ENCODE measurements around the gene NCOA5. TPM values are rescaled to one million over a fixed set of nuclear protein-coding genes. Genes with fewer than 3 reads are reported as not detected.

Gene NCOA5
- polyA plus RNA-seq, 1 donor (not counting 4 experiments of a cell fraction or from before 2014, with no cell fraction given) = 17.6 TPM

DNA sequence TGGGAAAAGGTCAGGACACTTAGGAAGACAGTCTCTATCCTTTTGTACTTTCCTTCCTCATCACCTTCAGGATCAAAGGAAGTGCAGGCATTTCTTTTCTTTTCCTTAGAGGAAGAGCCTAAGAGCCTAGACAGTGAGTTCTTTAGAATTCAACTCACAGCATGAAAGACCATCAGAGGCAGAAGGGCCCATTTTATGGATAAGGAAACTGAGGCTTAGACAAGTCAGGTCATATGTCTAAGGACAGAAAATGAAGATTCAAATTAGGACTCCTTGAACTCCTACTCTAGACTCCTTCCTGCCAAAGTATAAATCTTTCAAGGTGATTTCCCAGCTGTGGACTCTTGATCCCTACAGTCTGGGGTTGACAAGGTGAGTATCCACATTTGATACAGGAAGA, 39.9 kb downstream of the NCOA5 start:
- H3K9ac ChIP-seq (ENCODE audit: control insufficient read depth, extremely low read depth, insufficient read depth, low read length) = no peak overlapping the region
- H3K27me3 ChIP-seq (ENCODE audit: control insufficient read depth, extremely low read depth, insufficient read depth, low read length) = peaks cover 12% of the 10 kb centered on the region

DNA sequence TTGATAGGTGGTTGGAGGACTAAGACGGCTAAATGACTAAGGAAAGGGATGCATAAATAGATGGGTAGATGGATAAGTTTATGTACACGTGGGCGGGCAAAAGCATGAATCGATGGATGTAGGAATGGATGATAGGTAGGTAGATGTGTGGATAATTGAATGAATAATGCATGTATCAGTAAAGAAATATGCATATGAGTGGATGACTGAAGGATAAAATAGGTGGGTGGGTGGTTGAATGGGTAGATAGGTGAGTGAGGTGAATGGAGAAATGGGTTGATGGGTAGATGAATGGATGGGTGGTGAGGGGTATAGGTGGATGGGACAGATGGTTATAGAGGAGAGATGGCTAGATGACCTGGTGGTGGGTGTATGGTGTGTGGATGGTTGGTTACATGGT, 40.6 kb downstream of the NCOA5 start:
- H3K9me1 ChIP-seq (ENCODE audit: control insufficient read depth, extremely low read depth, insufficient read depth, low read length) = no peaks in the 10 kb centered on the region
- no peak for FAIRE-seq
- H3K4me1 ChIP-seq (ENCODE audit: control insufficient read depth, extremely low read depth, insufficient read depth, low read length) = no peaks in the 10 kb centered on the region
- H3K4me2 ChIP-seq (ENCODE audit: control insufficient read depth, extremely low read depth, insufficient read depth, low read depth, low read length) = no peak overlapping the region
- H3K9me3 ChIP-seq (ENCODE audit: control insufficient read depth, low read depth, low read length) = no peaks in the 10 kb centered on the region
- no peaks in the 10 kb centered on the region for H3K79me2 ChIP-seq (ENCODE audit: control insufficient read depth, insufficient read depth, low read length)
- no peak overlapping the region for H3K4me3 ChIP-seq (ENCODE audit: control insufficient read depth in 2 of 3, extremely low read depth in 1 of 3, insufficient read depth in 2 of 3, low read depth in 1 of 3, low read length in 3 of 3)
- H3K36me3 ChIP-seq (ENCODE audit: control insufficient read depth in 2 of 2, extremely low read depth in 1 of 2, insufficient read depth in 2 of 2, low read length in 2 of 2) = no peaks in the 10 kb centered on the region
- no peak overlapping the region for H3K27ac ChIP-seq (ENCODE audit: control insufficient read depth, insufficient read depth, low read length)
- TF ChIP-seq EZH2 (IDR thresholded peaks at IDR 0.05; ENCODE audit: low read length) = no peak
- TF ChIP-seq, protein P1, sequence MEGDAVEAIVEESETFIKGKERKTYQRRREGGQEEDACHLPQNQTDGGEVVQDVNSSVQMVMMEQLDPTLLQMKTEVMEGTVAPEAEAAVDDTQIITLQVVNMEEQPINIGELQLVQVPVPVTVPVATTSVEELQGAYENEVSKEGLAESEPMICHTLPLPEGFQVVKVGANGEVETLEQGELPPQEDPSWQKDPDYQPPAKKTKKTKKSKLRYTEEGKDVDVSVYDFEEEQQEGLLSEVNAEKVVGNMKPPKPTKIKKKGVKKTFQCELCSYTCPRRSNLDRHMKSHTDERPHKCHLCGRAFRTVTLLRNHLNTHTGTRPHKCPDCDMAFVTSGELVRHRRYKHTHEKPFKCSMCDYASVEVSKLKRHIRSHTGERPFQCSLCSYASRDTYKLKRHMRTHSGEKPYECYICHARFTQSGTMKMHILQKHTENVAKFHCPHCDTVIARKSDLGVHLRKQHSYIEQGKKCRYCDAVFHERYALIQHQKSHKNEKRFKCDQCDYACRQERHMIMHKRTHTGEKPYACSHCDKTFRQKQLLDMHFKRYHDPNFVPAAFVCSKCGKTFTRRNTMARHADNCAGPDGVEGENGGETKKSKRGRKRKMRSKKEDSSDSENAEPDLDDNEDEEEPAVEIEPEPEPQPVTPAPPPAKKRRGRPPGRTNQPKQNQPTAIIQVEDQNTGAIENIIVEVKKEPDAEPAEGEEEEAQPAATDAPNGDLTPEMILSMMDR (optimal IDR thresholded peaks at IDR 0.05 in 1 of 3, IDR thresholded peaks at IDR 0.05 in 1 of 3, conservative IDR thresholded peaks at IDR 0.05 in 1 of 3; ENCODE audit: extremely low read depth in 1 of 3, insufficient read depth in 2 of 3, low read length in 3 of 3) = no peak
- no peak overlapping the region for H3K9ac ChIP-seq (ENCODE audit: control insufficient read depth, extremely low read depth, insufficient read depth, low read length)
- H3K27me3 ChIP-seq (ENCODE audit: control insufficient read depth, extremely low read depth, insufficient read depth, low read length) = peaks cover 10% of the 10 kb centered on the region
- no peak for DNase-seq (ENCODE audit: low read depth, low spot score)
- no peak overlapping the region for H2AFZ ChIP-seq (ENCODE audit: control insufficient read depth, low read length)
- dilution Hi-C loops (cut with MboI; ENCODE audit: extremely low pct_ligation_motif_present, low sequenced_read_pairs) = no loop called here
- no peaks in the 10 kb centered on the region for H4K20me1 ChIP-seq (ENCODE audit: control insufficient read depth, extremely low read depth, insufficient read depth, low read length)

More for the DNA sequence above, 39.9 kb downstream of the NCOA5 start:
- FAIRE-seq (no peak), DNase-seq (ENCODE audit: low read depth, low spot score) (no peak)
- dilution Hi-C loops (cut with MboI; ENCODE audit: extremely low pct_ligation_motif_present, low sequenced_read_pairs) = no loop called here
- H3K9me1 ChIP-seq (ENCODE audit: control insufficient read depth, extremely low read depth, insufficient read depth, low read length) = no peaks in the 10 kb centered on the region
- H3K9me3 ChIP-seq (ENCODE audit: control insufficient read depth, low read depth, low read length) = no peaks in the 10 kb centered on the region
- no peaks in the 10 kb centered on the region for H4K20me1 ChIP-seq (ENCODE audit: control insufficient read depth, extremely low read depth, insufficient read depth, low read length)
- H3K4me2 ChIP-seq (ENCODE audit: control insufficient read depth, extremely low read depth, insufficient read depth, low read depth, low read length) = no peak overlapping the region
- TF ChIP-seq EZH2 (IDR thresholded peaks at IDR 0.05; ENCODE audit: low read length) = no peak
- TF ChIP-seq, protein P1 (optimal IDR thresholded peaks at IDR 0.05 in 1 of 3, IDR thresholded peaks at IDR 0.05 in 1 of 3, conservative IDR thresholded peaks at IDR 0.05 in 1 of 3; ENCODE audit: extremely low read depth in 1 of 3, insufficient read depth in 2 of 3, low read length in 3 of 3) = no peak
- no peak overlapping the region for H2AFZ ChIP-seq (ENCODE audit: control insufficient read depth, low read length)
- no peaks in the 10 kb centered on the region for H3K4me1 ChIP-seq (ENCODE audit: control insufficient read depth, extremely low read depth, insufficient read depth, low read length)
- no peak overlapping the region for H3K4me3 ChIP-seq (ENCODE audit: control insufficient read depth in 2 of 3, extremely low read depth in 1 of 3, insufficient read depth in 2 of 3, low read depth in 1 of 3, low read length in 3 of 3)
- H3K79me2 ChIP-seq (ENCODE audit: control insufficient read depth, insufficient read depth, low read length) = no peaks in the 10 kb centered on the region
- no peaks in the 10 kb centered on the region for H3K36me3 ChIP-seq (ENCODE audit: control insufficient read depth in 2 of 2, extremely low read depth in 1 of 2, insufficient read depth in 2 of 2, low read length in 2 of 2)
- no peak overlapping the region for H3K27ac ChIP-seq (ENCODE audit: control insufficient read depth, insufficient read depth, low read length)
